ENCODE measurements around the gene NOX3. TPM values are rescaled to one million over a fixed set of nuclear protein-coding genes. Genes with fewer than 3 reads are reported as not detected.

The NOX3 gene
- total RNA-seq, 6 experiments from 2014 or later: not detected

- Mint-ChIP-seq H3K4me1 (ENCODE audit: low read depth) (peaks cover 54% of the 10 kb centered on the region), H3K4me3 (no peak overlapping the region), H3K27me3 (ENCODE audit: insufficient read depth) (no peaks in the 10 kb centered on the region; the same call in 1 of the 2 replicates), H3K36me3 (ENCODE audit: low read depth) (peaks cover 8% of the 10 kb centered on the region; the same call in 1 of the 2 replicates), H3K27ac (peak overlapping the region; percentile 65), H3K9me3 (peaks cover under 1% of the 10 kb centered on the region)
- DNase-seq: peak; percentile 13
- TF ChIP-seq CTCF (IDR thresholded peaks at IDR 0.05): no peak
Measured at GRCh38 chr6:155383913-155384312, 71.7 kb downstream of the NOX3 start.

- no peaks in the 10 kb centered on the region; the same call in 1 of the 2 replicates for H3K9me3 Mint-ChIP-seq
- DNase-seq: peak; percentile 48
- H3K4me3 Mint-ChIP-seq: peak overlapping the region; percentile 46
- H3K36me3 Mint-ChIP-seq (ENCODE audit: low read depth): peaks cover 6% of the 10 kb centered on the region; the same call in 1 of the 2 replicates
- TF ChIP-seq CTCF (IDR thresholded peaks at IDR 0.05): no peak
- peaks cover 55% of the 10 kb centered on the region for H3K4me1 Mint-ChIP-seq (ENCODE audit: low read depth)
- peak overlapping the region; percentile 71 for H3K27ac Mint-ChIP-seq
- H3K27me3 Mint-ChIP-seq (ENCODE audit: insufficient read depth): no peaks in the 10 kb centered on the region; the same call in 1 of the 2 replicates
Measured at GRCh38 chr6:155382338-155382685, 73.3 kb downstream of the NOX3 start.

- peaks cover 6% of the 10 kb centered on the region; the same call in 1 of the 2 replicates for H3K36me3 Mint-ChIP-seq (ENCODE audit: low read depth)
Measured at GRCh38 chr6:155381673-155382337, 73.8 kb downstream of the NOX3 start.

GRCh38 chr6:155380666-155381332 lies 74.8 kb downstream of the NOX3 start:
- Mint-ChIP-seq H3K4me3 (no peak overlapping the region), H3K9me3 (no peaks in the 10 kb centered on the region; the same call in 1 of the 2 replicates), H3K36me3 (ENCODE audit: low read depth) (peaks cover 11% of the 10 kb centered on the region; the same call in 1 of the 2 replicates), H3K27ac (no peak overlapping the region), H3K4me1 (ENCODE audit: low read depth) (peaks cover 71% of the 10 kb centered on the region), H3K27me3 (ENCODE audit: insufficient read depth) (no peaks in the 10 kb centered on the region; the same call in 1 of the 2 replicates)
- DNase-seq: no peak
- TF ChIP-seq CTCF (IDR thresholded peaks at IDR 0.05): no peak

More at GRCh38 chr6:155381673-155382337, 73.8 kb downstream of the NOX3 start:
- no peak for TF ChIP-seq CTCF (IDR thresholded peaks at IDR 0.05)
- H3K4me1 Mint-ChIP-seq (ENCODE audit: low read depth): peaks cover 60% of the 10 kb centered on the region
- H3K27me3 Mint-ChIP-seq (ENCODE audit: insufficient read depth): no peaks in the 10 kb centered on the region; the same call in 1 of the 2 replicates
- peak overlapping the region; percentile 46; the same call in 1 of the 2 replicates for H3K4me3 Mint-ChIP-seq
- peak overlapping the region; percentile 71 for H3K27ac Mint-ChIP-seq
- no peaks in the 10 kb centered on the region; the same call in 1 of the 2 replicates for H3K9me3 Mint-ChIP-seq
- DNase-seq: peak; percentile 6

- H3K9me3 Mint-ChIP-seq: no peaks in the 10 kb centered on the region; the same call in 1 of the 2 replicates
- no peaks in the 10 kb centered on the region for H3K27me3 Mint-ChIP-seq (ENCODE audit: insufficient read depth)
- no peak overlapping the region; the same call in 1 of the 2 replicates for H3K27ac Mint-ChIP-seq
- DNase-seq: no peak
- no peak for TF ChIP-seq CTCF (IDR thresholded peaks at IDR 0.05)
- H3K4me1 Mint-ChIP-seq (ENCODE audit: low read depth): peaks cover 84% of the 10 kb centered on the region
- no peak overlapping the region for H3K4me3 Mint-ChIP-seq
- H3K36me3 Mint-ChIP-seq (ENCODE audit: low read depth): peaks cover 16% of the 10 kb centered on the region; the same call in 1 of the 2 replicates
Measured at GRCh38 chr6:155378724-155379123, 76.9 kb downstream of the NOX3 start.

Measured in HFFc6 (cell line).